Measurements from ENCODE around the gene SMARCC1.

GRCh38 chr3:47766186-47766585, 15.5 kb downstream of the SMARCC1 start:
- TF ChIP-seq CTCF (IDR thresholded peaks at IDR 0.05) (no peak), POLR2A (IDR thresholded peaks at IDR 0.05; ENCODE audit: low read length) (no peak), MYC (IDR thresholded peaks at IDR 0.05; ENCODE audit: borderline replicate concordance, low read length) (no peak), RFX5 (IDR thresholded peaks at IDR 0.05) (no peak), CBX8 (IDR thresholded peaks at IDR 0.05) (no peak), EP300 (IDR thresholded peaks at IDR 0.05) (no peak), PHF8 (IDR thresholded peaks at IDR 0.05; ENCODE audit: borderline replicate concordance, low read depth) (no peak), CHD2 (IDR thresholded peaks at IDR 0.05; ENCODE audit: low read length, partially characterized antibody) (no peak), USF2 (IDR thresholded peaks at IDR 0.05) (no peak), REST (IDR thresholded peaks at IDR 0.05) (no peak), MAX (IDR thresholded peaks at IDR 0.05) (no peak), BHLHE40 (IDR thresholded peaks at IDR 0.05; ENCODE audit: low read depth, low read length) (no peak)

Data from A549 (cell line).